NCI-H748 treated with DMSO at 0.1 percent for 48 hours (cell line): ENCODE data around the gene GRIA2.
"Not testable (repeated sequence)": the region's sequence is repeated elsewhere in the genome, so short reads cannot be mapped to it uniquely, and the experiment has no call there.

Experiments
- DNase-seq: peaks from one replicate; lab custom pipeline; 2025; lab: John Stamatoyannopoulos, UW

GRIA2 gene

GRCh38 chr4:157220371-157220881, at the start of gene GRIA2:
Gene GRIA2, plus strand, starts transcription at chr4:157220728. Its CDS starts 315 bp downstream, at chr4:157221043.
- peak; percentile 70 for DNase-seq

- DNase-seq: no peak
These were observed 48.5 kb upstream of the GRIA2 start for GRCh38 chr4:157172011-157172410.

- DNase-seq: not testable (repeated sequence)
These were observed 40.3 kb upstream of the GRIA2 start for GRCh38 chr4:157180268-157180667.

- DNase-seq: no peak
These were observed 36.2 kb upstream of the GRIA2 start for GRCh38 chr4:157184300-157184699.

GRCh38 chr4:157185363-157185762, 35.2 kb upstream of the GRIA2 start:
- no peak for DNase-seq

GRCh38 chr4:157195374-157195773, 25.2 kb upstream of the GRIA2 start:
- no peak for DNase-seq

- DNase-seq: no peak
These were observed 24.5 kb upstream of the GRIA2 start for GRCh38 chr4:157196046-157196445.

GRCh38 chr4:157204634-157205244, 15.8 kb upstream of the GRIA2 start:
- DNase-seq: no peak

GRCh38 chr4:157217708-157218107, 2.8 kb upstream of the GRIA2 start:
- peak; percentile 25 for DNase-seq

GRCh38 chr4:157219711-157220370, 687 bp upstream of the GRIA2 start:
- peak; percentile 34 for DNase-seq

- DNase-seq: no peak
These were observed 932 bp downstream of the GRIA2 start for GRCh38 chr4:157221426-157221894.

- peak; percentile 47 for DNase-seq
These were observed 1.6 kb downstream of the GRIA2 start for GRCh38 chr4:157221895-157222770.

GRCh38 chr4:157222771-157223160, 2.2 kb downstream of the GRIA2 start:
- no peak for DNase-seq

- peak; percentile 15 for DNase-seq
These were observed 2.9 kb downstream of the GRIA2 start for GRCh38 chr4:157223456-157223855.

- peak; percentile 44 for DNase-seq
These were observed 4.6 kb downstream of the GRIA2 start for GRCh38 chr4:157225096-157225495.

- DNase-seq: no peak
These were observed 5.5 kb downstream of the GRIA2 start for GRCh38 chr4:157226035-157226434.

- DNase-seq: no peak
These were observed 6.1 kb downstream of the GRIA2 start for GRCh38 chr4:157226601-157227000.

GRCh38 chr4:157231525-157231924, 11.0 kb downstream of the GRIA2 start:
- DNase-seq: no peak

GRCh38 chr4:157242871-157243270, 22.3 kb downstream of the GRIA2 start:
- DNase-seq: no peak

- no peak for DNase-seq
These were observed 23.8 kb downstream of the GRIA2 start for GRCh38 chr4:157244348-157244747.

GRCh38 chr4:157245351-157245750, 24.8 kb downstream of the GRIA2 start:
- no peak for DNase-seq

- no peak for DNase-seq
These were observed 26.4 kb downstream of the GRIA2 start for GRCh38 chr4:157246964-157247363.
